Dendritic cell treated with granulocyte-macrophage colony-stimulating factor and Interleukin-4, amounts not matched to agents 40 ng/mL and 50 ng/mL, for 4 days (primary cell): ENCODE measurements around the gene ARHGEF26.

ENCODE experiments used
- H3K27ac Mint-ChIP-seq: one replicate; pipeline ENCODE4 v1.8.0; 2022; ENCODE audit warnings: mild to moderate bottlenecking, mixed read lengths
- H3K27me3 Mint-ChIP-seq: one replicate; pipeline ENCODE4 v1.8.0; 2022; ENCODE audit warnings: mild to moderate bottlenecking, mixed read lengths
- H3K36me3 Mint-ChIP-seq: one replicate; pipeline ENCODE4 v1.8.0; 2022; ENCODE audit warnings: low read depth, mixed read lengths
- H3K4me1 Mint-ChIP-seq: one replicate; pipeline ENCODE4 v1.8.0; 2022; ENCODE audit warnings: low read depth, mixed read lengths
- H3K4me3 Mint-ChIP-seq: one replicate; pipeline ENCODE4 v1.8.0; 2022; ENCODE audit warnings: mild to moderate bottlenecking, moderate library complexity, mixed read lengths
- H3K9me3 Mint-ChIP-seq: one replicate; pipeline ENCODE4 v1.8.0; 2022; ENCODE audit warnings: mixed read lengths
- intact Hi-C: fragments of 100-400 bp; cut with micrococcal nuclease; formaldehyde crosslinking; loops from one replicate; pipeline ENCODE4 v1.15.0; 2022

ARHGEF26 gene

GRCh38 chr3:154304936-154305335 lies 183.7 kb downstream of the ARHGEF26 start:
- H3K36me3 Mint-ChIP-seq = peaks cover 91% of the 10 kb centered on the region
- H3K27ac Mint-ChIP-seq = no peak overlapping the region
- intact Hi-C loops = no loop called here
- H3K4me3 Mint-ChIP-seq = no peak overlapping the region
- peaks cover 5% of the 10 kb centered on the region for H3K4me1 Mint-ChIP-seq
- no peaks in the 10 kb centered on the region for H3K9me3 Mint-ChIP-seq
- no peaks in the 10 kb centered on the region for H3K27me3 Mint-ChIP-seq

GRCh38 chr3:154307363-154307762 lies 186.2 kb downstream of the ARHGEF26 start:
- H3K36me3 Mint-ChIP-seq = peaks cover 78% of the 10 kb centered on the region
- H3K4me3 Mint-ChIP-seq = no peak overlapping the region
- H3K27ac Mint-ChIP-seq = no peak overlapping the region
- H3K27me3 Mint-ChIP-seq = no peaks in the 10 kb centered on the region
- no peaks in the 10 kb centered on the region for H3K9me3 Mint-ChIP-seq
- intact Hi-C loops = no loop called here
- peaks cover 5% of the 10 kb centered on the region for H3K4me1 Mint-ChIP-seq
